ENCODE data around the gene BTRC.

BTRC gene

DNA sequence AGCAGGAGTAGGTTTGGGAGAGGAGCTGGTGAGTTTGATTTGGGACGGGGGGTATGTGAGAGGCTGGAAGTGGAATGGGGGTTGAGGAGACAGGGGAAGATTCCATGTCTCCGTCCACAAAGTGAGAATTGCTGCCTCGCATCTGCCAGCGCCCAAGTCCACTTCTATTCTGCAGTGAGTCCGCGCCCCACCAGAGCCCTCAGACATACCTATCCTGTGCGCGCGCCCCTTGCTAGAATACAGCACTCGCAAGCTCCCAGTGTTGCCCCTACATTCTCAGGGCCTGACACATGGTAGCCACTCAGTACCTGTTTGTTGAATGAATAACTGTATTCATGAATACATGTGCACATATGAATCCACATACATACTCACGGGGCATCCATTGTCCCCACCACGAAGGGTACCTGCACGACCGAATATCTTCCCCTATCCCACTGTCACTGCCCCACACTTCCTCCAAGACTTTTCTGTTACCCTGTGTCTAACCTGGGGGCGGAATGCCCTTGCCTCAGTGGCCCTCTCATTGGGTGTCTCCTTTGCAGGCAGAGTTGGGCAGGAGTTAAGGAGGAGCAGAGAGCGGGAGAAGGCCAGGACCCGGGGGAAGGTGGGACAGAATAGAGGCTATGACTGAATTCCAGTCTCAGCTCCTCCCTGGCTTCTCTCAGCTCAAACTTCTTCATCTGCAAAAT is 214.2 kb downstream of the BTRC start:
- no peak for DNase-seq

DNA sequence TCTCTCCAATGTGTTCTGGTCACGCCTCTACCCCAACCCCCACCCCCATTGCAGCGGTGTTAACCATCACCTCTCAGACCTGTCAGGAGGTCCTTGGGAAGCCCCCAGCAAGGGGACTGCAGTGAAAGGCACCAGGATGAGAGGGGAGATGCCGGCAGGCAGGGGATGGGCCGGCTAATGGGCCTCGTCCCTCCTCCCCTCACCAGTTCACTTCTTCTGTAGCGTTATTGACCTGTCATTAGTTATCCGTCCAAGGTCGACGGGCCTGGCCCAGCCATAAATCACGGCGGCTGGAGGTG is 215.3 kb downstream of the BTRC start:
- DNase-seq, result no peak

DNA sequence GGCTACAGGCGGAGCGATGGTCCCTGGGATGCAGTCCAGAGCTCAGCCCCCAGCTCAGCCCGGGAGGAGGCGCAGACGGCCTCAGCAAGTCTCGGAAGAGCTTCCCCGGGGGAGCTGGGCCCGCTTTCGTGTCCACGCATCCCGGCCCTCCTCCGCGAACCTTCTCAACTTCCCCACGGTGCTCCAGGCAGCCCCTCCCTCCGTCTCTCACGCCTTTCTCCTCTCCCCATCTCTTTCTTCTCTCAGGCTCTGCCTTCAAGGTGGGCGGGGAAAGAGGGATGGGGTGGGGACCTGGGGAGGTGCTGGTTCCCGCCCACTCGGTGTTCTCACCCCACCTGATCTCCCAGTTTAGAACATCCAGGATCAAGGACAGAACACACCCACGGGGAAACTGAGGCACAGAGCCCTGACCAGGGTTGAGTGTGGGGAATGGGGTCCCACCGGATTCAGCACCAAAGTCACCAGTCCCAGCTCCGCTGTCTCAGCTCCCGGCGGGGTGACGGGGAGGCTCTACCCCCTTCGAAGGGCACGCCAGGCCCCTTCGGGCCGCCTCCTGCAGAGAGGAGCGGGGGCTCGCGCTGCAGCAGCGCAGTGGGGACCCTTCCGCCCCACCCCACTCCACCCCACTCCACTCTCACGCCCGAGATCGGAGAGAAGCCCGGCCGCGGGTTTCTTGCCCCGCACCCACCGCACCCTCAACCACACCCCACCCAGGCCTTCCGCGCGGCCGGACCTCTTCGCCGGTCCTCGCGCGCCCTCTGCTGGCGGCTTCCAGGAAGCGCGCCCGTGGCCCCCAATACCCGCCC is 215.9 kb downstream of the BTRC start:
- peak; percentile 61 for DNase-seq

DNA sequence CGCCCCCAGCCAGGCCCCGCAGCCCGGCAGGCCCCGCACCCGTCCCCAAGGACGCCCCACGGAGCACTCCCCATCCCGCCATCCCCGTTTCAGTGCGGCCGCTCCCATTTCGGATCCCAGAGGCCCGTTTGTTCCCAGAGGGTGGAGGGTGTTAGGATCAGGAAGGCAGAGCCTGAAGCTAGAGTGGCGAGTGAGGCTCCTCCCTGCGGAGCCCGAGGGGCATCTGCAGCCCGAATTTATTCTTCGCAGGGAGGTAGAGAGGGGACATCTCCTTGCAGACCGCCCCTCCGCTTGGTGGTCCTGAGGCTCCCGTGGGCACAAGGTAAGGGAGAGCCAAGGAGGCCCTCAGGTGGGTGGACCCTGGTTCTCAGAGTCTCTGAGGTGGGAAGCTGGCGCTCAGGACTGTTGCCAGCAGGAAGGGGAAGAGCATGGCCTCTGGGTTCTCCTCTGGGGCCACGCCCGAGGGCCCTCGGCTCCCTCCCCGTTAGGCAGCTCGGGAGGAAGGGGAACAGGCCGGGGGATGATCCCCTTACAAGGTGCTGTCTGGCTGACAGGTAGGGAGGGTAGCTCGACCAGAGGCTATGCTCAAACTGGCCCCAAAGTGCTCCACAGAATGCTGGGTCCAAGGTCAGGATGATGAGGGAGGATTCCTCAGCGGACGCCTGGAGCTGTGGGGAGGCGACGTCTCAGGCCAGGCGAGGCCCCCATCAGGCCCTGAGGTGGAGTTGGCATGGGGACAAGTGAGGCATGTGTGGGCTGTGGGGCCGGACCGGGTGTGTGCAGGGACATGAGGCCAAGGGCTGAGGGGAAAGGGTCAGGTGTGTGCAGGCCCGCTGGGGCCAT is 216.7 kb downstream of the BTRC start:
- DNase-seq, result no peak

DNA sequence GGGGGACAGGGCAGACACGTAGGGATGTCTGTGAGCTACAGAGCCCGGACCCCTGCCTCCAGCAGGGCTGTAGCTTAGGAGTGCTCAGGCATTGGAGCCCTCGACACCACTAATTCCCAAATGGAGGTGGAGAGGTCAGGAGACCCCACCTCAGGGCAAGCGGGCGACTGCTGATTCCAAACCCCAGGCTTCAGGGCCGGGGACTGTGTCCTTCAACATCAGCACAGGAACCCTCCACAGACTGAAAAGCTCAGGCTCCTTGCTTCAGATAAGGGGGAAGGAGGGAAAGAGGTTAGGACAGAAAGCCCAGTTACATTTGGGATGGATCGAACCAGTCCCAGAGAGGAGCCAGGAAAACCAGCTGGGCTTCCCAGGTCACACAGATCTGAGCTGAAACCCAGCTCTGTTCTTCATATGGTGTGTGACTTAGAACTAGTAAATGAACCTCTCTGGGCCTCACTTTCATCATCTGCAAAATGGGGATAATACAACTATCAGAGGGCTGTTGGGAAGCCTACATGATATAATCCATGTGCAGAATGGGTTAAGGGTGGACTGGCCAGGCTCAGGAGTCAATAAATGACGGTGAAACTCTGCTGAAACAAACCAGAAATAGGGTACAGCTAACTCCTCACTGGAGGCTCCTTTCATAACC is 217.4 kb downstream of the BTRC start:
- DNase-seq, result no peak

DNA sequence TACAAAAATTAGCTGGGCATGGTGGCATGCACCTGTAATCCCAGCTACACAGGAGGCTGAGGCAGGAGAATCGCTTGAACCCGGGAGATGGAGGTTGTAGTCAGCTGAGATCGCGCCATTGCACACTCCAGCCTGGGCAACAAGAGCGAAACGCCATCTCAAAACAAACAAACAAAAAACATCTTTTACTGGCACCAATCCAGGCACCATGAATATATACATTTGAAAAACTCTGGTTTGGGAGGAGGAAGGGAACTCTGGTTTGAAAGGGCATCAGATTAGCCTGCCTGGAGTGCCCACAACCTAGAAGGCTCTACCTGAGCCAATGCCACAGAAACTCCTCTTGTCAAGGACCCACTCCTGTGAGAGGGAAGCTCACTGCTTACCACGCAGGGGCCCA is 218.2 kb downstream of the BTRC start:
- DNase-seq, result no peak

DNA sequence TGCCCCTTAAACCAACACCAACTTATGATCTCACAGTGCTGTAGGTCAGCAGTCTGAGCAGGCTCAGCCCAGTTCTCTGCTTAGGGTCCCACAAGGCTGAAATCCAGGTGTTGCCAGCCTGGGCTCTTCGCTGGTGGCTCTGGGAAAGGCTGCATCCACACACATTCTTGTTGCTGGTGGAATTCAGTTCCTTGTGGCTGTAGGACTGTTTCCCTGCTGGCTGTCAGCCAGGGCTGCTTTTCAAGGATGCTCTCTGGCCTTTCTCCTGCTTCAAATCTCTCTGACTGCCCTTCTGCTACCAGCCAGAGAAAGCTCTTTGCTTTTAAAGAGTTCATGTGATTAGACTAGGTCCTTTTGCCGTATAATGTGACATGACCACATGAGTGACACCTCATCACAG is 218.8 kb downstream of the BTRC start:
- DNase-seq, result no peak

DNA sequence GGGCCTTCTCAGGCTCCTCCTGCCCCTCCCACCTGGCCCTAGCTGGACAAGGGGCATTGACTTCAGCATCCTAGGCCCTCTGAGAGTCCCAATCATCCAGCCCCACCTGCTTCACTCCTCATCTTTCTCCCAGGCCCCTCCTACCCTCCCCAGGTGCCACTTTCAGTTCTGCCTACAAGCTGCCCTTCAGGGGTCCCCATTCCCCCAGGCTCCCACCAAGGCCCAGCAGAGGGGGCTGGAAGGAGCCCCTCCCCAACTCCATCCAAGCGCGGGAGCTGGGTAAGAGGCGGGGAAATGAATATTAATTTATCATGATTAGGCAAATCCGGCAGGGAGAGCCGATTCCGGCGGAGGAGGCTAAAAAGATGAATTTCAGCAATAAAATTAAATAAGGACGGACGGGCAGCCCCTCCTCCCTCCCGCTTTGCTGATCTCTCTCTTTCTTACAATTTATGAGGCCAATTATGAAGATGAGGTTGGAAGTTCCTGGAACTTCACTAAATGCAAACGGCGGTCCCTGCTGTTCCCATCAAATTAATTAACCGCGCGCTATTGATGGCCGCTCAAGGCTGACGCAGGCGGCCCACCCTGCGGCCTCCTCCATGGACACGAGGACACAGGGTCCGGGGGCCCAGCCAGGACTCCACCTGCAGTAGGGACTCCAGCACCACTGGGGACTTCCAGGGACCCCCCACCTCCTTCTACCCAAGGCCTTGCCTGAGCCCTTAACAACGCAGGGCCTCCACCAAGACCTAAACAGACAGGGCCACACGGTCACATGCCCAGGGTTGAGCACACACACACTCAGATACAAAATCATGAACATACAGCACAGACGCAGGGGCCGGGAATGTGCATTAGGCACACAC is 220.2 kb downstream of the BTRC start:
- DNase-seq, result no peak

DNA sequence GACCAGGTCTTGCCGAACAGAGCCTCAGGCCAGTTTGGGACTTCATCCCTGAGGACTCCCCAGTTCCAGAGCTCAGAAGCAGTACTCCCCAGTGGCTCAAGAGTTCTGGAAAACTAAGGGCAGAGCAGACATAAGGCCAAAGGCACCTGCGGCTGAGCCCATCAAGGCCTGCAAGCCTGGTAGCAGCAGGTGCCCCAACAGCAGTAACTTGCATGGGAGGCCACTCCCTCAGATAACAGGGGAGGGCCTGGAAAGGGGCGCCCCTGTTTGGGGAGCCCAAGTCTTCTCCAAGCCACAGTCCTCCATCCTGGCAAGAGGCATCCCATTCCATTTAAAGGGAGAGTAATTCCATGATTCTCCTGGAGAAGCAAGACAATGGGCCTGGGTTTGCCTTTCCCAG is 221.1 kb downstream of the BTRC start:
- no peak for DNase-seq

DNA sequence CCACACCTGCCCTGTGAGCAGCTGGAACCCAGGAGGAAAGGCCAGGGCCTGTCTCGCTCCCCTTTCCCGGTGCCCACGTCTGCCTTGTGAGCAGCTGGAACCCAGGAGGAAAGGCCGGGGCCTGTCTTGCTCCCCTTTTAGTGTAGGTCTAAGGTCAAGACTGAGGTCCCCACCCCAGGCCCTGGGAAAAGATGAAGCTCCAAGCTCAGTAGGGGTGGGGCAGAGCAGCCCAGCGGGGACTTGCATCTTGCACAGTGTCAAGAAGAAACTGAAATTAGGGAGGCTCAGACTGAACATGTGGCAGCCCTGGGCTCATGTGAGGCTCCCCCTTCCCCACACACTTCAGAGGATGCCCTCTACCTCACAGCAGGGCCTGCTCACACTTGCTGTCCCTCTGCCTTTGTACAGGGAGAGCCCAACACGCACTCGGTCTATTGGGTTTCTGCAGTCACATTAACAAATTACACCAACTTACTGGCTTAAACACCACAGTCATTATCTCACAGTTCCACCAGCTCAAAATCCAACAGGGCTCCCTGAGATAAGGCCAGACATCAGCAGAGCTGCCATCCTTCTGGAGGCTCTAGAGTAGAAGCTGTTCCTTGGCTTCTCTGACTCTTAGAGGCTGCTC is 221.7 kb downstream of the BTRC start:
- no peak for DNase-seq

DNA sequence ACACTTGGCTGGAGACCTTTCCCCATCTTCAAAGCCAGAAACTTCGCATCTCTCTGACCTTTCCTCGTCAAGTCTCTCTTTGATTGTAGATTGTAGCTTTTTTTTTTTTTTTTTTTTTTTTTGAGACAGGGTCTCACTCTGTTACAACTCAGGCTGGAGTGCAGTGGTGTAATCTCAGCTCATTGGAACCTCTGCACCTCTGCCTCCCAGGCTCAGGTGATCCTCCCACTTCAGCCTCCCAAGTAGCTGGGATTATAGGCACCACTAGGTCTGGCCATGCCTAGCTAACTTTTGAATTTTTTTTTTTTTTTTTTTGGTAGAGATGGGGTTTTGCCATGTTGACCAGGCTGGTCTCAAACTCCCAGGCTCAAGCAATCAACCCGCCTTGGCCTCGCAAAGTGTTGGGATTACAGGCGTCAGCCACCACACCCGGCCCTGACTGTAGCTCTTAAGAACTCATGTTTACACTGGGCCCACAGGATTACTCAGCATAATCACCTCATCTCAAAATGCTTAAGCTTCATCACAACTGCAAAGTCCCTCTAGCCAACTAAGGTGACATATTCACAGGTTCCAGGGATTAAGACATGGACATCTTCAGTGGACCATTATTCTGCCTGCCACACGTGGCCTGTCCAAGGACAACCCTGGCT is 222.4 kb downstream of the BTRC start:
- DNase-seq, result no peak

DNA sequence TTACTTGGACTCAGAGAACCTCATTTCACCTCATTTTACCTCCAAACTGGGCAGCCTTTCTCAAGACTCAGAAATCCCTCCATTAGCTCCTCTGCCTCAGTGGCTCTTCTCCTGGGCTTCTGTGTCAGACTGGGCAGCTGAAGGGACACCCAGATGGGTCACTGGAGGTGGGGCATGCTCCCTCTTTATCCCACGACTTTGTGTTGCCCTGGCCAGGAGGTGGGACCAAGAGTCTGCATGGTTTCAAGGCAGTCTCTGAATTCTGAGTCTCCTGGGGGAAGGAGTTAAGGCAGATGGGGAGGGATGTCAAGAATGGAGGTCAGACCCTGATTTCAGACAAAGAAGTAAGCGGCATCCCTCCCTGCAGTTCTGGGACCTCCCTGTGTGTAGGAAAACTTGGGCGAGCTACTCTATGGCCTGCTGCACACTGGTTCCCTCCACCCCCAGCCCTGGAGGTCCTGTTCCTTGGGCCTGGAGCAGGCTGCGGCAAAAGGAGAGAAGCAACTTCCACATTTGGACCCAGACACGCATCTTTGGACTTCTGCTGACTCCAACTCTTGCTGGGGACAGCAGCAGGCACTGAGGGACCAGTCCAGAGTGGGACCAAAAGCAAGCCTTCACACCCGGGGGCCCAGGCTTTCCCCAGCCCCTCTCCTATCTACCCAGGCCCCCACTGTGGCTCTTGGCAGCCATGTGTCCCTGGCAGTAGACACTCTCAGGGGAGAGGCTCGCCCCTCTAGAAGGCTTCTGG is 223.3 kb downstream of the BTRC start:
- DNase-seq, result no peak

DNA sequence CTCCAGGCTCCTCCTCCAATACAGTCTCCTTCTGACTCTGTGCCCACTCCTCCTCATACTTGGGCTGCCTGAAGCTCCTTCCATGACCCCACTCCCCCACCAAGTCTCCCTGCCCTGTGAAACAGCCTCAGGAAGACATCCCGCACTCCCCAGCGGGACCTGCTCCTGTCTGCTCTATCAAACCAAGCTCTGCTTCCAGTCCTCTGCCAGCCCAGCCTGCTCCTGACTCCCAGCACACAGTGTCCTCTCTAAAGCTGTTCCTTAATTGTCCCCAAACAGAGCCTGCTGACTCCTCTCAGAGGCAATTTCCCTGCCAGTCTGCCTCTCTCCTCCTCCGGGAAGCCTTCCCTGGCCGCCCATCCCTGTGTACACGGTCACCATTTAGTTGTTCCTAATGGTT is 224.2 kb downstream of the BTRC start:
- DNase-seq, result no peak

DNA sequence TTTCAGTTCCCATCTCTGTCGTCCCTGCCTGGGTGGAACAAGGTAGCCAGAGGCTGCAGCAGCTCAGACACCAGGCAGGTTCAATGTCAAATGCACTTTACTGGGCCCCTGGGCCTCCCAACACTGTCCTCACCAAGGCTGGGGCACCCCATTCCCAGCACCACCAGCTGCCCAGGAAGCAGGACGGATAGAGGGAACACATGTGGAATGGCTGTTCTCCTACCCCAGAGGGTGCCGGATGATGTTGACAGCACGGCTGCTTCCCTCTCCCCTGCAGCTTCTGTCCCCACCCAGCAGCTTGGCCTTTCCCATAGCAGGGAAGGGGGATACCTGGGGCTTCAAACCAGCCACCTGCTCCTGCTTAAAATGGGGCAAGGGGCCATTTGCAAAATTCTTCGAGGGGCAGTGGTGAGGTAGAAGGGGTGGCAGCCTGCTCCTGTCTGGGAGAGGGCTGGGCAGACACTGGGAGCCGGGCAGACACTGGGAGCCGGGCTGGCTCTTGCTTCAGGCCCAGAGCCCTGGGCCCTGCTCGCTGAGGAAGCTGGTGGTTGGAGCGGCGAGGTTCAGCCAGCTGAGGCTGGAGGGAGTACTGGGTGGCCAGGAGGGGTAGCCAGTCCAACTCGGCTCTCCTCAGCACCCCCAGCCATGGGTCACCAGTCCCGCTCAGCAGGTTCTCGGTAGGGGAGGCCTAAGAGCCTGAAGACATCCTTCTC is 225.0 kb downstream of the BTRC start:
- no peak for DNase-seq

DNA sequence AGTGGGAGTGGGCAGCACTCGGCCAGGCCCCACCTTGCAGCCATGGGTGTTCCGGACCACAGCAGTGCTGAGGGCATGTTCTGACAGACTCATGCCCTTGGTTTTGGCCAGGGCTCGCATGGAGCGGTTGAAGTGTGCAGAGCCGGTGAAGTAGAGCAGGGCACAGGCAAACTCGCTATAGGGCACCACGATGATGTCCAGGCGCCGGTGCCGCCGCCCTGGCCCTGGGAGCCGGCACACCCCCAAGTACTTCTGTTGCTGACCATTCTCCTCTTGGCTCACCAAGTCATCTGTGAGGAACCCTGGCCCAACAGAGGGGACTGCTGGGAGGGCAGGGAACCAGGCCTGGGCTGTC is 225.5 kb downstream of the BTRC start:
- DNase-seq, result no peak

DNA sequence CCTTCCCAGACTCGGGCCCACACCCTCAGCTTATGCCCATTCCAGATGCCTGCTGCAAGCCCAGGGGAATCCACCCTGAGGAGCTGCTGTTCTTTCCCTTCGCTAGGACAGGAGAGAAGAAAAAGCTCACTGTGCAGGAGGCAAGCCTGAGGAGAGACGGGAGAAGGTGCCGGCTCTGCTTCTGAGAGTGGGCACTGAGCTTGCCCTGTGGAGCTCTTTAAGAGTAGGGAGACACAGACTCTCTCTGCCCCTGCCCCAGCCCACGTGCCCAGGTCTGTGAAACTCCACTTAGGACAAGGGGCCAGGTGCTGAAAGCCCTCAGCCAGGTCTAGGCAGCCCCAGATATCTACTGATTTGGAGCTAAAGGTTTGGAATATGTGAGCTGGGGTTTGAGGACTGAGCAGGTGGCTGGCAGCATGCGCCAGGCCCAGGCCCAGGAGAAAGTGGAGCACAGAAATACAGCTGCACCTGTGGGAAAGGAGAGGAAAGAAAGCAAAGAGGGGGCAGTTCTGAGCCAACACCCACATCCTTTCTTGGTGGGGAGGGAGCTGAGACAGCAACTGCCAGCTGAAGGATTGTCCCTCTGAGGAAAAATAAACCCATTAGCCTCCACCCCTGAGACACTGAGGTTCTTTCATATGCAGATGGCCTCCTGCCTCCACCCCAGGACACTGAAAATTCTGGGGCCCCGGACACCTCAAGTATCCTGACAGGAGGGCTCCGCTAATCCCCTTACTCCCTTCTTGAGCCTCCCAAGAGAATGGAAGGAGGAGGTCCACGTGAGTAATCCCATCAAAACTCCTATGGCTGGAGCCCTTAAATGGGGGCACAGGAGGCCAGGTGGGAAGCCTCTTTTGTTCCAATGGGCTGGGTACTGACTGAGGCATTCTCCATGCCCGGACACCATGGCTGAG is 226.8 kb downstream of the BTRC start:
- DNase-seq, result no peak

DNA sequence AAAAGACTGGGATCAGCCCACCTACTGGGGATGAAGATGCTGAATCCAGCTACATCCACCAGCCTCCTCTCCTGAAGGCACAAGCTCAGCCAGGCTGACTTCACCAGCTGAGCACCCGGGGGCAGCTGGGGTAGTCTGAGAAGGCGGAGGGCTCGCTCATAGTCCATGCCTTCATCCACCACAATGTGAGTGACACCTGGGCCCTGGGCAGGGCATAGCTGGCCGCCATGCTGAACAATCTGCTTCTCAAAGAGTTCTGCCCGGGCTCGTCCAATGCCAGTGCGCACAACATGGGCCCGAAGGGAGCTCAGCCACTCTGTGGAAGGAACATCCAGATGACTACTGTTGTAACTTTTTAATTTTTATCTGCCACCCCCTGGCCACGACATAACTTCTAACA is 231.9 kb downstream of the BTRC start:
- DNase-seq, result no peak

Data from fibroblast of skin of abdomen (primary cell).